Cortex of kidney (tissue), 1 donor: ENCODE measurements around the gene GPR183.

Experiments
- DNase-seq: peaks from one replicate; lab custom pipeline; 2025; lab: John Stamatoyannopoulos, UW

GPR183 gene

DNA sequence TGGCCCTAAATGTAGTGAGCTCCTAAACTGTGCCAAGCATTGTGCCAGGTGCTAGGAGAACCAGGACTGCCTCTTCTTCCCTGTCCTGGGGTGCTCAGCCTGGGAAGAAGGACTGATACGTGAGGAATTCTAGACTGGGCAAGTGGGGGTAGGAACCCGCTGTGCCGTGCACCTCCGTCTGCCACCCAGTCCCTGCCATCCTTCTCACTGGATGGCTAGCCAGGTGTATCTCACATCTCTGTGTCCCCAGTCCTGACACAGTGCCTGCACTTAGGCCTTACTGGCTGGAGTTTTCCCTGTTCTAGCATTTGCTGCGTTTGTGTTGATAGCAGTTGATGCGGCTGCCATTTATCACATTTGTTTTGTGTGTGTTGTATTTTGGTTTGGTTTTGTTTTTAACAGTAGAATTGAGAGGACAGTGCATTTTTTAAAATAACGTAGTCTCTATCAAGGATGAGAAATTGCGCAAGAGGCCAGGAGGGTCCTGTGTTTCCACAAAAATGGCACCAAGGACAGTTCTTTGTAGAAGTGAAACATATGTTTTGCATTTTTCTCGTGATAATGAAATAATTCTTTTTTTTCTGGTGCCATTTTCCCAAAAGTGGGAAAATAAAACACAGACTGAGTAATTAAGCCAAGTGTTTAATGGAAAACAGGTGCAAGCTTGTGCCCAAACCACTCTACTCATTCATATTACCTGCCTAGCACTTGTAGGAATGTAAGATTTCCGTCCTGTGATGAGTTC lies 4.7 kb upstream of the GPR183 start:
- DNase-seq, result no peak

DNA sequence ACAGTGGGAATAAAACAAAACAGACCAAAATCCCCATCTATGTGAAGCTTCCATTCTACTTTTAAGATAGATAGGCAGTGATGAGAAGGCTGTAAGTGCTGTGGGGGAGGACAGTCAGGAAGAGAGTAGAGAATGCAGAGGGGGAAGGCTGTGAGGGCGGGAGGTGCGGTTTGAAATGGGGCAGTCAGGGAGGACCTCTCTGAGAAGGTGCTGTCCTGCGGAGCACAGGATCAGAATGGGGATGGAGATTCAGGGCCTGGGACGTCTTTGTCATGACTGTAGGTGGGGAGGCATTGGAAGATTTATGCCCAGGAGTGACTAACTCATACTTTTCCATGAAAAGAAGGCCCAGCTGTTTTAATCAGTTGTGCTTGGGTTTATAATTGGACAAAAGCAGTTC lies 3.9 kb upstream of the GPR183 start:
- DNase-seq, result no peak

DNA sequence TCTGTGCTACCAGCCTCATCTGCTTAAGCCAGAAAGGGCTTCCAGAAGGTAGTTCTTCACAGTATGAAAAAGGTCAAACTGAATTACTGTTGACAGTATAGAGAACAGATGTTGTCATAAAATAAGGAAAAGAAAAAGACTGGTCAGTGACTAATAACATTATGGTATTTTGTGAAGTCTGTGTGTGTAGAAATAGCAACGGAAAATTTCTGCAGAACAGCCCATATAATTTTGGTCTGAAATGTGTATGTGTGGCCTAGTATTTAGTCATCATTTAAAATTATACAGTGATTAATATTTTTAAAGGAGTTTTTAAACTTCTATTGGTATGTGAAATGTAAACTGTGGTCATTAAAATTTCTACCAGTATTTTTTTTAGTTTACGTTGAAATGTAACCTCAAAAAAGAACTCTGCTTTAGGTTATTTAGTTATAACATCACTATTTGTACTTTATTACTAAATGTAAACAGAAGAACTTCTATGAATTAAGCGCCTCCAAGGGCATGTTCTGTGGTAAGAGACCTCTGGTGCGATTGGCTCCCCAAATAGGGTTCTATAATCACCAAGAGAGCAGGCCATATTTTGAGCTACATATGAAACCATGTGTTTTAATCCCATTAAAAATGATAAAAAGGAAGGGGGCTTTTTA lies 3.3 kb upstream of the GPR183 start:
- DNase-seq, result no peak

DNA sequence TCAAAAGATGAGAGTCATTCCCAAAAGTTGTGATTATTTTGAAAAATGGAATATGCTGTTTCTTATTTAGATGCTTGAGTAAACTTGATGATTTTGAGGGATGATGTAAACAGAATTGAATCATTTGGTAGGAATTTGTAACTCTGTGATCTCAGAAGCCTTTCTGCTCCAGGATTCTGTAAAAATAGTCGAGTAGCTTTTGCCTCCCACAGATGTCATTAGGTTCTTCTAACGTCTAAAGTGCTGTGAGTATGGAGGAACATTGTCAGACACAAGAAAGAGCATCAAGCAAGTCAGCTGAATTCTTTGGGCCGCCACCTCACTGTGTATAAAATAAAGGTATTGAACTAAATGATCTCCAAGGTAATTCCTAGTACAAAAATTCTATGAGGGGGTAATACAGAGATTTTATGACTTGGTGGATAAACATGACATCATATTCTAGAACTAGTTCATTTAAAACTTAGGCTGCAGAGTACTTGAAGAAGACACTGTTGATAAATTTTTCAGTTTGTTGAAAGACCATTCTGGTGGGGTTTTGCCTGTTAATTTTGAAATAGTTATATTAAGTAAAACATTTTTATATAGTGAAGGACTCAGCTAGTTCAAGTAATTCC lies 1.4 kb upstream of the GPR183 start:
- no peak for DNase-seq

DNA sequence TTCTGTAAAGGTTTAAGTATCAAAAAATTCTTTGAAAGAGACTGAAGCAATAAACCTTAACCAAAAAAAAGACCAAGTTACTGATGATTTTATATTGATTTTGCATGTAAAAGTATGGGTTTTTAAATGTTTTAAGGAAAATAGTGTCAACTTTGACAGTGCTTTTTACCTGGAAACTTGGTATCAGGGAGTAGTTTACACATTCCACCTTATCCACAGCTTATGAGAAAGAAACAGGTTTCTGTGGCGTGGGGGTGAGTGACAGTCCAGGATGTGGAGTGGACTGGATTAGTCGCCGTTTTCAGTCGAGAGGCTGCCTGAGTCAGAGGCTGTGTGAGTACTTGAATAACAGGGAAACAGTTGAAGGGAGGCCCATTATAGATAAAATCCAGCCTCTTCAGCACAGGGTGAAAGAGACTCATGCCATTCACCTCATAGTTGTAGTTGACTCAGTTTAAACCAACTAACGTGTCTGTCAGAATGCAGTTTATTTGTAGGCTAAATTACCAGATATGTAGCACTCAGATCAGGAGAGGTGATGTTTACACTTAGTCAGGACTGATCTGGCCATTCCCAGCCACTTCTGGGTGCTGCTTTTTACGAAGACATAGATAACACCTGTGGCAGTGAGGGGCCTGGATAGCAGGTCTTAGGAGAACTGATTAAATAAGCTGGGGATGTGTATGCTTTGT lies 595 bp upstream of the GPR183 start:
- DNase-seq, result no peak

DNA sequence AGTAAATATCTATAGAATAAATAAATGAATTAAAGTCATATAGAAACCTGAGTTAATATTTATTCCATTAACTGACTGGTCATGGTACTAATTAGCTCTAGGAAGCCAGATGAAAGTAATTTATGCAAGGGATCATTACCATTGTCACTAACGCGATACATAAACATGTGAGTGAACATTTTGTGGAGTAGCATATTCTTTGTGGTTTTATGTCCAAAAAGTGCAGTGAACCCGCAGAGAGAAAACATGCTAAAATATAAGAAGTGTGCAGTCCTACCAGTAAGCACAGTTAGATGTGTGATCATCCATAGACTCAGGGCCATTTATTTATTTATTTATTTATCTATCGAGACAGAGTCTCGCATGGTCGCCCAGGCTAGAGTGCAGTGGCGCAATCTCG lies 1.6 kb downstream of the GPR183 start:
- no peak for DNase-seq

DNA sequence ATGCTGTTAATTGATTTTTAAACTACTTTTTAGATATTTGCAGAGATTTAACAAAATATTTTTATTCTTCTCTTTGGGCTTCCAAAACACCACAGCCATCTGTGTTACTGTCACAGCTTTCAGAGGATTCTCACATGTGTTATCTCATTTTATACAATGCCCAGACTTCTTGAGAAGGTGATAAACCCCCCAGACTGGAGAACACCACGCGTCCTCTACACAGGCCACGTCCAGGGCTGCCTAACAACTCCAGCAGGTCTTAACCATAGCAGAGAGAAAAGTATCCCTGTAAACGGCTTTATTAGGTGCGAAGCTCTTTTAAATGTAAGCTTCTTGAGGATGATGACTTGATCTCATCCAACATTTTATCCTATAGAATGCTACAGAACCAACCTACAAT lies 2.0 kb downstream of the GPR183 start:
- no peak for DNase-seq

DNA sequence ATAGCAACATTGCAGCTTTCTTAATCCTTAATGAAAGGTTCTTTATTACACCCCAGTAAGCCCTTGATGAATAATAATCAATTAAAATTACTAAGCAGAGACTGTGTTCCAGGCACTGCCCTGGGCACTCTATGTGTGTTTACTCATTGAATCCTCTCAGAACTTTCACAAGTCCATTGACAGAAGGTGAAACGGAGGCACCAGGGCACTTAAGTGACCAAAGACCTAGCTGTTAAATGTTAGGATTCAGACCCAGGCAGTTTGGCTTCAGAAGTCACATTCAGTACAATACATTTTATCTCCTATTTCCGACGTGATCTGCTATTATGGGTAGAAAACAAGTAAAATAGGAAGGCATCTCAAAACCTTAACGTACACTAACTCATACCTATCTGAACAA lies 2.7 kb downstream of the GPR183 start:
- no peak for DNase-seq

DNA sequence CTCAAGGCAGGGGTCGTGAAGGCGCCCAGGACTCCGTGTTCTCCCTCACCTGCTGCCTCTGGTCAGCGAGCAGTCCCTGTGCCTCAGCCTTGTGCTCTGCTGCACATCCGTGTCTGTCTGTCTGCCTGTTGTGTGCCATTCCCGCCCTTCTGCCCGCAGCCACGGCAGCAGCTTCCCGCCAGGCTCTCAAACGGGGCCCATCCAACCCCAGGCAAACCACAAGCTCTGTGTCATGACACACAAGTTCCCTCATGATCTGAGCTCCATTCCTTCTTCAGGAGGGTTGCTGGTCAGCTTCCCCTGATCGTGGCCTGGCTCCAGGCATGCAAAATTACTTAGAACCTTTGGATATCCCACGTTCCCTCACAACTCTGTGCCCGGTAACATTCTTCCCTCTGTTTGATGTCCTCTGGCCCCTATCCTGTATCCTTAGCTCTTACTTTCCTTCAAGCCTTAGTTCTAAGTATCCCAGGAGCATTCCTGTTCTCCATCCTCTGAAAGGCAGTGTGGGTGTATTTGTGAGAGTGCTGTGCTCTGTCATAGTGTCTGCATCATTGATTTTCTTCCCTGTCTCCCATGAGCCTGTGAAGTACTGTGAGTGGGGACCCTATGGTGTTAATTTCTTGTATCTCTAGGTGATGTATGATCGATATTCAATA lies 3.2 kb downstream of the GPR183 start:
- DNase-seq, result no peak

DNA sequence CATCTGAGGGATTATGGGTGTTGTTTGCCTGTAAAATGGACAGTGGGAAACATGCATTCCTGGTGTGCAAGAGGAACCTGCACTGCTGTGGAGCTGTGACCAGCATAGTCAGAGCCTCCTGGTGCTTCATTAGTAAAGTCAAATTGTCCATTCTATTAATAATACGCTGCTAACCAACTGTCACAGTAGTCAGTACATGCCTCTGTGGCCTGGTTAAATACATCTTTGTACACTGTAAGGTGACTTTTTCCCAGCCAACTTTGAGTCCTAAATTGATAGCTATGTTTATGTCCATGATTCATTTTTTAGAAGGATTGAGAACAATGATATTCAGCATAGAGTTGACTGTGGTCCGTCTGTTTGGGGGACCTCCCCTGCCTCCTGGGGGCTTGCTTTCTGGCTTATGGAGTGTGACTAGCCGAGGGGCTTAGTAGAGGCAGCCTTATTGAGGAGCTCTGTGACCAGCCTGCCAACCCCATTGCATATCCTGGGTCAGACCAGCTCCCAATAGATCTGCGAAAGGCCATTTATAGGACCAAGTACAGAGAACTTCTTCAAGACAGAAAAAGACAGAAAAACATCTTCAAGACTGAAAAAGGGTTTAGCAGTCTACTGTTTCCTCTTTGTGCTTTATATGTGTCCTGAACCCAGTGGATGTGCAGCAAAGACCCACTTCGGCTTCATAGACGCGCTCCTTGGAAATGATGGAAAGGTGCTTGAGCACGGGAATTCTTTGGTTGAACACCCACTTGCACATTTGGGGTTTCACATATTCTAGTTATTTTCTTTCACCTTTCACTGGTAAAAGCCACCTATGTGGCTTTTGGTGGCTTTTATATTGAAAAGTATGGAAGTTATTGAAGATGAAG lies 4.3 kb downstream of the GPR183 start:
- DNase-seq, result no peak

DNA sequence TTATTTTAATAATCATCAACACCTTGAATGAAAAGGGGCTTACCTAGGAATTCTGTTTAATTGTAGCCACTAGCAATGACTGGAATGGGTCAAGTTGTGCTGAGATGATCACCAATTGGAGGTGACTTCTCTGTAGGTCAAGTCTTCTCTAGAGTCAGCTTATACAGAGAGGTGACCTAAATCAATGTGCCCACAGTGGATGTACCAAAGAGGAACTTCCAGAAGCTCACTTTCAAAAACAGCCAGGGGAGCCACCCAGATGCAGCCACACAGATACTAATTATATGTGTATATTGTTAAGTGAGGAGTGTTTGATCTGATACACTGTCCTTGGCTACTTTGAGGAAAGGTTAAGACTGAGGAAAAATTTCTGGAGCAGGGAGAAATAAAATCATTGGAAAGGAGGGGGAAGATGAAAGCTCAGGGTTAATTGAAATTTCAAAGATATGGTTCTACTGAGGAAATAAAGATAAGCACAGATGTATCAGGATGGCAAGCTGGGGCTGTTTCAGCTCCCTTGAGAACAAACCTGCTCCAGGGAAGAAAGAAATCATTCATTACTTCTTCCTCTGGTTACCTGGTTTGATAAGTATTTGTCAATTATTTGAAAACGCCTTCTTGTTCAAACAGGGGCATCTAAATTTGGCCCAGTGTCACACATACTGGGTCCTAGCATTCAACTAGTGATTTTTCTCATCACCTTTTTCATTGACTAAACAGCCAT lies 5.1 kb downstream of the GPR183 start:
- DNase-seq, result no peak

DNA sequence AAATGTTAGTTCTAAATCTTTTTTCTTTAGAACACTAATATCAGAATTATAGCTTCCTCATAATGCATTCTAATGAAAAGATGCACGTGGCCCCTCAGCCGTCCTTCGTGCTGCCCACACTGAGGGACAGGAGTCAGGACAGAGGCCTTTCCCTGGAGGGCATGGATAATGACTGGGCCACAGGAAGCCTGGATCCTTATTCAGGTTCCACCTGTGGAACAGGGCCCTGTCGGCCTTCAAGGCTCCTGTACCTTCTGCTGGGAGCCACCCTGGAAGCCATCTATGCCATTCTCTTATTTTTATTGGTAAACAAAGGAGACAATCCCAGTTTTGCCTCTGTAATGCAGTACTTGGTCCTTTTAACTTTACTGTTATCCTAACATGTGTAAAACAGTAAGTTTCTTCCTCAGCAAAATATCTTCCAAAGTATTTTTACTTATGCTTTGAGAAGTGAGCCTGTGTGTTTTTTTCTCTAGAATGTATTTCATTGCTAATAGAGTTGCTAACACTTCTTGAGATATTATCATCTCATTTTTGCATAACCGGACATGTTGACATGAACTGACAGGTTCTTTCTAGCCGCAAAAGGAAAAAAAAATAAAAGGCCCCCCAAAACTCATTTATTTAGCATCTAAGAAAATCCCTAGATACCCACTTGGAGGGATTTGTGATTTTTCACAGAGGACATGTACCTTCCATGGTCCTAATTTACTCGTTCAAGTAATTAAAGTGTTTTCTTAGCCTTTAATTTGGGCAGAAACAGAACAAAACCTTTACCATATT lies 6.0 kb downstream of the GPR183 start:
- DNase-seq, result no peak

DNA sequence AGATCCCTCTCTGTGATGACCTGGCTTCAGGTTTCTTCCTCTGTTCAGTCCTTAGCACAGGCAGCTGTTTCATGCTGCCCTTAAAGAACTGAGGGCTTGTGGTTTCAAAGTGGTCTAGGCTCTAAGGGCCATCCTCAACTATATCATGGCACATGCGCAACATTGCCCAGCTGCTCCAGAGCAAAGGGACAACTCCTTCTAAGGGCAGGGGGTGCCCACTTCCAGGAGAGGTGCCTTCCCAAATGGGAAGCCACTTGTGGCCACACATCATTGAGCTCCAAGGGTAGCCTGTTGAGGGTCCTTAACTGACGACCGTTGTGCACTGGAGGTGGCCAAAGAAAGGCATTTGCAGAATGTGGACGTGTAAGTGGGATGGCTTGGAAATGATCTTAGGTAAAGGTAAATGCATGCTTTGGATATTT lies 7.3 kb downstream of the GPR183 start:
- no peak for DNase-seq

DNA sequence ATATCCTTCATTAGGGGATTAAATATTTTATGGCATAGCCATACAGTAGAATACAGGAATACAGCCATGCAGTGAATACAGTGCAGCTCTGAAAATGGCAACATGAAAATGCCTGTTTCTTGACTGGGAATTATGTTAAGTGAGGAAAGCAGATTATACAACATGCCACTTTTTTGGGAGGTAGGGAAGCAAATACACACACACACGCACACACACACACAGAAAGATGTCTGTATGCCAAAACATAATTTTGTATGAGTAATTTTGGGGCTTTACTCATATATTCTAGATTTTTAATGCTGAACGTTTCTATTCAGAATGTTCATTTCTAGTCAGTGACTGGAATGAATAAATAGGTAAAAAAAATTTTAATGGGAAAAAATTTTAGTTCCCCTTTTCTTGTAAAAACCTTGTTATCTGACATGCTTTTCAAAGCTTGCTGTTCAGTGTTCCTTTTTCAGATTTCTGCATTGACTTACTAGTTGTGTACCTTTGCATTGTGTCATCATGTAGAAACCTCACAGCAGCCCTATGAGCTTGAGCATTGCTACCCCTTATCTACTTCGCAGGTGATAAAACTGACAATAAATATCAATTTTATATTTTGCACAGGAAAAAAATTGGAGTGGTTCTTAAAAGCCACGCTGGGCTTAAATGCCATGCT lies 7.8 kb downstream of the GPR183 start:
- no peak for DNase-seq

DNA sequence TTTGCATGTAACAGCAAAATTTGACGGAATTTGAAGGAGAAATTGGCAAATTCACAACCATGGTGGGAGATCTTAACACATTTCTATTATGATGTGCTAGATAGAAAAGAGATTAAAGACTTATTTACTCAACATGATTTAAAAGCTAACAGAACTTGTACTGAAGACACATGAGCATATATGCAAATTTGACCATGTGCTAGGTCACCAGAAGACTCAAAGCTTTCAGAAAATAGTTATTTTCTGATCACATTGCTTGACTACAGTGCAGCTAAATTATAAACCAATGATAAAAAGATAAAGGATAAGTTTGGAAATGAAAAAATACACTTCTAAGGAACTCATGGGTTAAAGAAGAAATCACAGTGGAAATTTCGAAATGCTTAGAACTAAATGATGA lies 9.1 kb downstream of the GPR183 start:
- DNase-seq, result no peak

DNA sequence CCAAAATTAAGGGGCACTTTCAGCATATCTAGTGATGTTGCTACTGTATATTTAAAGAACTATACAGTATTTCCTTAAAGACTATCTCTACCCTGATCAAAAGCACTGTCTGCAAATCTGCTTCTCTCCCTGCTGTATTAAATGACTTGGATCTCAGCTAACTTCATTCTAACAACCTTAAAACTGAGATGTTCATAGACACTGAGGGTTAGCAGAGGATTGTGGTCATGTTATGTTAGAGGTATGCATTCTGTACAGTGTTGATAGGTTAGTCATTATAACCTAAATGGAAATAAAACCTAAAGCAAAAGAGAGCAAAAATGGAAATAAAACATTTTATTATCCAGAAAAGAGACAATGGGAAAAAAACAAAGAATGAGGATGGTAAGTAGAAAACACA lies 9.9 kb downstream of the GPR183 start:
- no peak for DNase-seq

DNA sequence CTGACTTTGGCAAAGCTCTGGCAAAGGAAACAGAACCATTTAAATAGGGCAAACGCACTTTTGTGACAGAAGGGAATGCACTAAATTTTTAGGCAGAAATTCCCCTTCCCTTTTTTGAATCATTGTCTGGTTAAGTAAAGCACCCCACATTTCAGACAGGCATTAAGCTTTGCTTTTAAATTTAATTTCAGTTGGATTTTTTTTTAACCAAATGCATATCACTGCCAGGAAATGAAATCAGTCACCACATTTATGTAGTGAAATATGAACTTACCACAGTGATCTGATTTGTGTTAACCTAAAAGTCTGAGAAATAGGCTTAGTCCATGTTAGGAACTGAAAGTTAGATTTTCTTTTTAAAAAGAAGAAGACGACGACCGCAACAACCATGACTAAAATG lies 10.8 kb downstream of the GPR183 start:
- no peak for DNase-seq

DNA sequence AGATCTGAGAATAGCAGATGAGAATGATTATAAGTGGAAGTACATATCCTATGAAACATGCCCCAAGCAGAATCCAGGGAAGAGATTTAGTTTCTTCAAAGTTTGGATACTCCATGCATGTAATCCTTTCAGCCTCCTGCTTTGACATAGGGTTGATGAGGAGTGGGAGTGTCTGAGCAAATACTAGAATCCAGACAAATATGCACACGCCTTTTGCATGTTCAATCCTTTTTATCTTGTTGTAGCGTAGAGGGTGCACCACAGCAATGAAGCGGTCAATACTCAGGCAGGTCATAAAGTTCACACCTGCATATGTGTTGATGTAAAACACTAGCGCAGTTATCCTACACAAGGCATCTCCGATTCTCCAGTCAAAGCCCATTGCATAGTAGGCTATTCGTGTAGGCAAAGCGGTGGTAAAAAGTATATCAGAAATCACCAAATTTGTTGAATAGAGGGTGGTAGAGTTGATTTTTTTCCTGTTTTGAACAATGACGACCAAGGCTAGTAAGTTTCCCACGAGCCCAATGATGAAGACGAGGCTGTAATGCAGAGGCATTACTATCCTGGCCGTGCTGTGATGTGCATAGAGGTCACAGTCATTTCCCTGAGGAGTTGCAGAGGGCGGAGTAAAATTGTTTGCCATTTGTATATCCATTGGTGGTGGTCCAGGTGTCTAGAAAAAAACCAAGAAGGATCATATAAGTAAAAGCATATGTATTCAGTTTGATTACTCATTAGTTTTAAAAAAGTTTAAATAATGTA lies 11.5 kb downstream of the GPR183 start:
- no peak for DNase-seq

DNA sequence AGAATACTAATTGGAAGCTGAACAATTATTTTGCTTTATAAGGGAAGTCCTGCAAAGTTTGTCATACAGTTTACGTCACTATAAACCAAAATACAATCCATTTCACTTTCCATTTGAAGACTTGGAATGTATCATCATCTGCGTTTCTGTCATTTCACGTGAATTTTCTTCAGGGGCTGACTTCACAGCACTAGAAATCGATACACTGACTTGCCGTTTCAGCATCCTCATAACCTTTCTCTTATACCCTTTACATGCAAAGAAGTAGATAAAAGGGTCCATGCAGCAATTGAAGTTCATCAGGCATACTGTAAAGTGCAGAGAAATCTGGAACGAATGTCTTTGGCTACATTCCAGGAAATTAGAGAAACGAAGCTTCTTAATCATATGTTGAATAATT lies 12.2 kb downstream of the GPR183 start:
- DNase-seq, result no peak
